ENCODE measurements around the gene HAGH.

Gene HAGH

GRCh38 chr16:1823821-1824220 lies 2.8 kb downstream of the HAGH start:
- no peak overlapping the region for H3K9ac ChIP-seq
- H3K27me3 ChIP-seq (ENCODE audit: insufficient read depth, low read depth), result no peaks in the 10 kb centered on the region
- no peak overlapping the region for H3K4me2 ChIP-seq
- no peaks in the 10 kb centered on the region for H3K36me3 ChIP-seq (ENCODE audit: insufficient read depth)
- no peak overlapping the region for H3K4me3 ChIP-seq (IDR thresholded peaks at IDR 0.05; ENCODE audit: insufficient read depth, low read depth, low read length)
- H3K4me1 ChIP-seq (ENCODE audit: low read depth, poor library complexity, severe bottlenecking), result peaks cover 18% of the 10 kb centered on the region
- TF ChIP-seq CTCF (conservative IDR thresholded peaks at IDR 0.05; ENCODE audit: low read depth, low read length), result no peak
- H3K79me2 ChIP-seq (ENCODE audit: insufficient read depth, low read depth), result peaks cover 21% of the 10 kb centered on the region; the same call in 1 of the 2 replicates
- no peaks in the 10 kb centered on the region for H4K20me1 ChIP-seq (ENCODE audit: insufficient read depth)
- H3K27ac ChIP-seq, result no peak overlapping the region
- H2AFZ ChIP-seq (ENCODE audit: low read depth), result no peak overlapping the region

- H3K27me3 ChIP-seq (ENCODE audit: insufficient read depth, low read depth), result no peaks in the 10 kb centered on the region
- H3K36me3 ChIP-seq (ENCODE audit: insufficient read depth), result no peaks in the 10 kb centered on the region
- no peak overlapping the region for H3K27ac ChIP-seq
- no peaks in the 10 kb centered on the region for H4K20me1 ChIP-seq (ENCODE audit: insufficient read depth)
- no peak overlapping the region for H3K9ac ChIP-seq
- no peak for TF ChIP-seq CTCF (conservative IDR thresholded peaks at IDR 0.05; ENCODE audit: low read depth, low read length)
- no peak overlapping the region for H3K4me3 ChIP-seq (IDR thresholded peaks at IDR 0.05; ENCODE audit: insufficient read depth, low read depth, low read length)
- no peak overlapping the region for H2AFZ ChIP-seq (ENCODE audit: low read depth)
- peaks cover 12% of the 10 kb centered on the region; the same call in 1 of the 2 replicates for H3K79me2 ChIP-seq (ENCODE audit: insufficient read depth, low read depth)
- H3K4me2 ChIP-seq, result no peak overlapping the region
- H3K4me1 ChIP-seq (ENCODE audit: low read depth, poor library complexity, severe bottlenecking), result peaks cover 8% of the 10 kb centered on the region
Observed at GRCh38 chr16:1822801-1823200, 3.8 kb downstream of the HAGH start.

- no peaks in the 10 kb centered on the region for H3K36me3 ChIP-seq (ENCODE audit: insufficient read depth)
- no peaks in the 10 kb centered on the region for H4K20me1 ChIP-seq (ENCODE audit: insufficient read depth)
- peaks cover 8% of the 10 kb centered on the region for H3K4me1 ChIP-seq (ENCODE audit: low read depth, poor library complexity, severe bottlenecking)
- H3K79me2 ChIP-seq (ENCODE audit: insufficient read depth, low read depth), result 0 out of 2 replicates have a peak, but pooled peaks cover 5% of the 10 kb centered on the region
- H2AFZ ChIP-seq (ENCODE audit: low read depth), result no peak overlapping the region
- H3K4me3 ChIP-seq (IDR thresholded peaks at IDR 0.05; ENCODE audit: insufficient read depth, low read depth, low read length), result no peak overlapping the region
- no peak overlapping the region for H3K9ac ChIP-seq
- no peak overlapping the region for H3K27ac ChIP-seq
- no peak for TF ChIP-seq CTCF (conservative IDR thresholded peaks at IDR 0.05; ENCODE audit: low read depth, low read length)
- H3K4me2 ChIP-seq, result no peak overlapping the region
- no peaks in the 10 kb centered on the region for H3K27me3 ChIP-seq (ENCODE audit: insufficient read depth, low read depth)
Observed at GRCh38 chr16:1821861-1822611, 4.6 kb downstream of the HAGH start.

GRCh38 chr16:1820946-1821290 lies 5.7 kb downstream of the HAGH start:
- H3K27ac ChIP-seq, result no peak overlapping the region
- H3K79me2 ChIP-seq (ENCODE audit: insufficient read depth, low read depth), result 0 out of 2 replicates have a peak, but pooled peaks cover 5% of the 10 kb centered on the region
- H2AFZ ChIP-seq (ENCODE audit: low read depth), result no peak overlapping the region
- H3K9ac ChIP-seq, result no peak overlapping the region
- H3K4me2 ChIP-seq, result no peak overlapping the region
- TF ChIP-seq CTCF (conservative IDR thresholded peaks at IDR 0.05; ENCODE audit: low read depth, low read length), result no peak
- no peak overlapping the region for H3K4me3 ChIP-seq (IDR thresholded peaks at IDR 0.05; ENCODE audit: insufficient read depth, low read depth, low read length)
- H3K36me3 ChIP-seq (ENCODE audit: insufficient read depth), result no peaks in the 10 kb centered on the region
- peaks cover 8% of the 10 kb centered on the region for H3K4me1 ChIP-seq (ENCODE audit: low read depth, poor library complexity, severe bottlenecking)
- no peaks in the 10 kb centered on the region for H3K27me3 ChIP-seq (ENCODE audit: insufficient read depth, low read depth)
- H4K20me1 ChIP-seq (ENCODE audit: insufficient read depth), result no peaks in the 10 kb centered on the region

All from KMS-11 (cell line).